GM19099 (cell line): ENCODE measurements around the gene EGFR.

Source experiments
- POLR2A ChIP-seq: IDR thresholded peaks from 3 replicates; pipeline ENCODE4 v1.6.1; 2011; ENCODE audit warnings: low read depth; ENCODE audit not compliant: insufficient read length; ENCODE audit errors: extremely low read depth

Gene EGFR

DNA sequence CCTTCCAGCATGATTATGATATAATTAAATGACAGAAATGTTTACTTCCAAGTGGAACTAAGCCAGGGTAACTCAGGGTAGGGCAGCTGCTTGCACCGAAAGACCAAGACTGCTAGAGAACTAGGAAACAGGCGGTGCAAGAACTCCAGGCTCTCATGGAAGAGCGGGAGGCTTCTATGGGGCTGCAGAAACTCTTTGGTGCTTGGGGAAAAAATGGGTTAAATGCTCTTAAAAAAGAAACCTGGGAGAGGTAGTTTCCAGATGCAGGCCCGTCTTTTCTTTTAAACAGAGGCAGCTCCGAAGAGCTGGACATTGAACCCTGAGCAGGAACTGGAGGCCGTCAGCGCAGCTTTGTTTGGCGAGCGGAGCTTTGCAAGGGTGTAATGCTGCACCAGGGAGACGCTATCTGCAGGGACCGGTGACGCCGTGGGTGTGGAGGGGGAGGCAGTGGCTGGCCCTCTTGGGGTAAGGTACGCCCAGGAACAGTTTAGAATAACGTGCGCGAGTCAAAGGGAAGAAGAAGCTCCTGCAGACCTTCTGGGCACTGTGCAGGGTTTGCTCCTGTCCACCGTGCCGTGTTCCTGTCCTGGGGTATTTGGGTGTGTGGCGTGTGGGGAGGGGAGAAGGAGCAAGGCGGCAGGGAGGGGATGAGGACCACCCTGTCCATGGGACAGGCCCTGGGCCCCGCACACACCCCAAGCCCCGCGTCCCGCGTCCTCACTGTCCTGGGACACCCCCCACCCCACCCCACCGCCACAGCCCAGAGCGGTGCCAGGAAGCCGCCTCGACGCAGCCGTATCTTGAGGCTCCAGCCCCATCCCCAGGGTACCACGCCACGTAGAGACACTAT is 59.0 kb downstream of the EGFR start:
- no peak for TF ChIP-seq POLR2A

DNA sequence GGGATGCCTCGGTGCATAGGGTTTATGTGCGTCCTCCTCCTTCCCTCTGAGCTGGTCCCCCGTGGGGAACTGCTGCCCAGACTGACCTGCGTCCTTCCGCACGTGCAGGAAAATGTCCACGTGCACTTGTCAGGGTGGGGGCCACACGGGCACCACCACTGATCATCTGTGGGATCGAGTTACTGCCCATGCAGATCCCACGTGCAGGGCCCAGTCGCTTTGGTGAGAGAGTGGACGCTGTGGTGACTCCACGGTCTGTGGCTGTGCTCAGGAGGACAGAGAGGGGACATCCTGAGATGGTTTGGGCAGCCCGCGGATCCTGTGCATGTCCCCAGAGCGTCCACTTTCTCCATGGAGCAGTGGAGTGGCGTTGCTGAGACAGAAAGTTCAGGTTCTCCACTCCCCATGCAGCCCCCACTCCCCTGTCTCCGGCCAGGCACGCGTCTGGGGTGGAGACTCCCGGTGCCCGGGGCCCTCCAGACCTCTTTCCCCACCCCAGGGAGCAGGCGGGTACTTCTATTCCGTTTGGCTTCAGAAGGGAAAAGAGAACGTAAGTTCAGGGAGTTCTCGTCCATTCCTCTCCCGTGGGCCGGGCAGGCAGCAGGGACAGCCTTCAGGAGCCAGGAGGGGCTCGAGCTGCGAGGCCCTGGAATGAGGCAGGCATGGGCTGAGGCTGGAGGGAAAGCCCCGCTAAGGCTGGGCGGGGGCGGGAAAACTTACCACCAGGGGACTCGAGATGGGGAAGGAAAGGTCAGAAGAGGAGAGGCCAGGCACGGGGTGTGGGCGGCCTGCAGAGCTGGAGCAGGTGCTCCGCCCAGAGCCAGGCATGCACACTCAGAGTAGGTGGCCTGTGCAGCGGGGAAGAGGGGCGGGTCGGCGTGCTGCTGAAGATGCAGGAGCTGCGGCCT is 59.9 kb downstream of the EGFR start:
- no peak for TF ChIP-seq POLR2A

DNA sequence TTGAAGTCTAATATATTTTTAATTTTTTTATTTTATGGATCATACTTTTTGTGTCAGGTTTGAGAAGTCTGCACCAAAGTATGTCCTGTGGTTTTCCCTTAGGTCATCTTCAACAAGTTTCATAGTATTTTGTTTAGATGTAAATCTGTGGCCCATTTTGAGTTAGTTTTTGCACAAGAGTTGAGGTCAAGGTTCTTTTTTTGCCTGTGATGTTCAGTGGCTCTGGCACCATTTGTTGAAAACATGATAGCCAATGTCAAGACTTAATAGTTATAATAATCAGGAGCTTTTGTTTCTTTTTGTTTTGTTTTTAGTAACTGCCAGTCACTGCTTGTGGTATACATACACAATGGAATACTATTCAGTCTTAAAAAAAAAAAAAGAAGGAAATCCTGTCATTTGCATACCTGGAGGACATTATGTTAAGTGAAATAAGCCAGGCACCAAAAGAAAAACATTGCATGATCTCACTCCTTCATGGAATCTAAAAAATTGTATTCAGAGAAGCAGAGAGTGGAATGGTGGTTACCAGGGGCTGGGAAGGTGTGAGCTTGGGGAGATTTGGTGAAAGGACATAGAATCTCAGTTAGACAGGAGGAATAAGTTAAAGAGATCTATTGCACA is 61.3 kb downstream of the EGFR start:
- TF ChIP-seq POLR2A, result no peak

DNA sequence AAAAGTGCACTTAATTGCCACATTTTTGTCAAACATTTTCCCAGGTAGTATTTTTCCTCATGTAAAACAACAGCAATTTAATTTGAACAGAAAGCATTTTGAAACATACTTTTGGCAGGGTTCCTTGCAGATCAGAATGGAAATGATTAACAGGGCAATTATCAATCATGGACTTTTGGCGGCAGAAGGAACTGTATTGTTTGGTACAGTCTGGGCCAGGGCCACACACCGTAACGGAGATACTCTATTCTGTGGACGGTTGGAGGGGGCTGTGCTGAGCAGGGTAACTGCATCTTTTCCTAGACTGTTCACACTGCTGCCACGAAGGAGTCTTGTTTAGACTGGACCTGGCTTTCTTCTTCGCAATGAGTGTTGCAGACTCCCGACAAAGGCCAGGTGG is 62.3 kb downstream of the EGFR start:
- TF ChIP-seq POLR2A, result no peak

DNA sequence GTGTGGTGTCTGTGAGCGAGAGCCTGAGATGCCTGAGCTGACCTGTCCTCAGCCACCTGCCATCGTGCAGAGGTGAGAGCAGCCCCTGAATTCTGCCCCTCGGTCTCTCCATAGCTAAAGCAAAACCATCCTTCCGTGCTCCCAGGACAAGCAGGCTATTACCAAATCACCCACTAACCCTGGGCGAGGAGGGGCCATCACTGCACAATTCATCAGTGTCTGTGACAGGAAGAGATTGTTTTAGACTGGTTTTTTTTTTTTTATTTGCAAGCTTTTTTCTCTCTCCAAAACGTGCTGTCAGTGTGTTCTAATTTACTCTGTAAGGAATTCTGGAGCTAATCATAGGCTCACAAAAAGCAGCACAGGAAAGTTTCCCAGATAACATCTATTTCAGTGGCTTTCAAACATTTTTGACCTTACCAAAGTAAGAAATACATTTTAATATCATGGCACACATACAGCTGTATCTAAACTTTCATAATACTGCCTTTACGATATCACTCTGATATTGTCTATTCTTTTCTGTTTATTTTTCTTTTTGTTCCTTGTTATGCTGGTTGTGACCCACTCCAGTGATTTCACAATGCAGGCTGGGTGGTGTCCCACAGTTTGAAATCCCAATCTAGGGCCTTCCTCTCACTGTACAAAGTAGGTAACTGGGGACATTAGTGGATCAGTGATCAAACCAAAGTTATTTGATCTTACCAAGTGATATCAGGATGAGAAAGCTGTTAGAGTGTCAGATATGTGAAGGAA is 62.8 kb downstream of the EGFR start:
- no peak for TF ChIP-seq POLR2A

DNA sequence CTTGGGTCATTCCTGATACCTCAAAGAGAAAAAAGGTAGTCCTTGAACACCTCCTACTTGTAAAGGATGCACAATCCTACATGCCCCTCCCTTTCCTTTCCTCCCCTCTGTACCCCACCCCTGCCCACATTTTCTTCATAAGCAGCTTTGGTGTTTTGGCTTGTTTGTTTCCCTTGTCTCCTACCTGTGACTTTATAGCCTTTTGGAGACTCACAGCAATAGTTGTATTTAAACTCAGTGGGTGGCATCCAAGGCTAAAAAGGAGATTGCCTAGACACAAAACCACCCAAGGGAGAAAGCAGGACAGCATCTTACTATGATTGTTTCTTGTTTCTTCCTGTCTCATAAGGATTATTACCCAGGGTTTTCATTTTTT is 63.4 kb downstream of the EGFR start:
- TF ChIP-seq POLR2A, result no peak

DNA sequence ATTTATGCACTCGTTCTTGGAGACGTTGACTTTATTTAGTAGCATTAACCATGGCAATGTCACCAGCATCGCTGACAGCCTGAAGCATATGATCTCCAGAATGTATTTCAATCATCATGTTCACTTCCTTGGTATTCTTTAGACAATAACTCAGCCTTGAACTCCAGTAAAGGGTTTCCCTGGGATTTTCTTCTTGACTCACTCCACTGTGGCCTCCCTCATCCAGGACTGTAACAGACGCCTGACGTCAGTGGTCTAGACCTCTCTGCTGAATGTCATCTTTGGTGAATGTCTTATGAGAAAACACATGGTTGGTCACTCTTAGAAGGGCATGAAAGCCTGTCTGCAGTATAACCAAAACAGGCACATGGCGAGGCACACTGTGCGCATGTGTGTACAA is 64.4 kb downstream of the EGFR start:
- TF ChIP-seq POLR2A, result no peak

DNA sequence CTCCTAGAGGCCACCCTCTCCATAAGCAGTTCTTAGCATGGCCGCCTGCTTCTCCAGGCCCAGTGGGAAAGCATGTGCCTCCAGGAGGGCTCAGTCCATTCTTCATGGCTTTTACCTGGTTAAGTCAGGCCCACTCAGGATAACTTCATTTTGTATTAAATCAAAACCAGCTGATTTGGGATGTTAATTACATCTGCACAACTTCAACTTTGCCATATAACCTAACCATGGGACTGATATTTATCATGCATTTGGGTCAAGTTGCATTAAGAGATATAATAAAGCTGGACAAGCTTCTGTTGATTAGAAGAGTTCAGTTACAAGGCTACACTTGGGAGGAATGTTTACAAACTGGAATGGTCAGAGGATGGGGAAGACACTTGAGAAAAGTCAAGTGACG is 65.5 kb downstream of the EGFR start:
- TF ChIP-seq POLR2A, result no peak

DNA sequence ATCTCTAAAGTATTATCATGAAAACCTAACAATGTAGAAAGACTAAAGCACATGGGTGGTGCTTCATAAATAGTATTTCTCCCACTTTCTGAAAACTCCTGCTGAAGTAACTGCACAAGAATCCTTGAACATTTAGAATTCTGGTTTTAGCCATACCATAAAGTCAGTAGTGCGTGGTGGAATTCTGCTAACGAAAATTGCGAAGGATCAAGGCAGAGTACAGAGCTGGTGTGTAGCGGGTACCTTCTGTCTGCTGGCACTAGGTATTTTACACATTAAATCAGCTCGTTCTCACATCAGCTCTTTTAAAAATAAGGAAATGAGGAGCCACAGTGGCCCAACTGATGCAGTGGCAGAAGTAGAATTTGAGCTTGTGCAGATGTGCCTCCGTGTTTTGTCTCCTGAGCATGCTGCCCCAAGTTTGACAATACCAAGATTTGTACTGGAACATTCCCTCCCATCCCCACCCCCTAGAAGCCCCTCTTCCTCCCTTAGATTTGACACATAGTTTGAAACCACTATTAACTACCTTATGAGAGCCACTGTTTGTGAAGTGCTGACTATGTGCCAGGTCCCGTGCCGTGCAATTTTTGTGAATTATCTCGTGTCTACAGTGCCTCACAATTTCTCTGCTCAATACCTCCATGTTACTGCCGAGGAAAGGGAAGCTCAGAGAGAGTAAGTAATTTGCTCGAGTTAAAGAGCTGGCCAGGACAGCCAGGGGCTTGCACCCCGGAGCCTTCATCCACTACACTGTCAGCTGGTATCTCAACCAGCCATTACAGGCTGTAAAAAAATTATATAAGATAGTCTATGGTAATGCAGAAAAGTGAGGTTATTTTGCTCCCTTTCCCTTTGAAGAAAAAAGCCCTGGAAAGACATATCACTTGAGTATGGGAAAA is 66.9 kb downstream of the EGFR start:
- no peak for TF ChIP-seq POLR2A

DNA sequence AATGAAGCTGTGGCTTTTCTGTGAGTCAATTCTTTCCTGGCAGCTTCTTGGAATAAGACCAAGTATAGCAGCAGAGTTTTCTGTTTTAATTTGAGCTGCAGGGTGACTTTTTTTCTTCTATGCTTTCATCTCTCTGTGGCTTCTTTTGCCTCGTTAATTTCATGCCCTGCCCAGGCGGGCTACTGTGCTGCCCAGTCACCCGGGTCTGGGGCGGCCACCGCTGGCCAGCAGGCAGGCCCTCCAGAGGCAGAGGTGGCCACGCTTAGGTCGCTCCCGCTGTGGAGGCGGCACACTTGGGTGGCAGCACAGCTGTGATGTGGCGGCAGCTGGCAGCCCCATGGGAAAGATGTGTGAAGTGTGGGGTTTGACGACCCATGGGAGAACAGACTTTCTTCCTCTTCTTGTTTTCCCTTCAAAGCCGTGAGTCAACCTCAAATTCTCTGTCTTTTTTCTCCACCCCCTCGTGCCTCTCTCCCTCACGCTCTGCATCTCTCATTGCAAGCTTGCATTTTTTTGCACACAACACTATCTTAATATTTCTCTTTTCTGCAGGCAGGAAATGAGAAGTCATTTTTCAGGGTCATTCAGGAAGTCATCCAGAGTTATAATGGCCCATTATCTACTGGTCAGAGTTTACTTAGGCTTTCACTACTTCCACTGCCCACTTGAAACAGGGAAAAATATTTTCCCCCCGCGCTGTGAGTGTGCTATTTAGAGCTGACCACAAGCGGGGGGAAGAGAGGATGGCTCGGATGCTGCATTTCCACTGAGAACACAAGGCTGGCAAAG is 67.8 kb downstream of the EGFR start:
- no peak for TF ChIP-seq POLR2A

DNA sequence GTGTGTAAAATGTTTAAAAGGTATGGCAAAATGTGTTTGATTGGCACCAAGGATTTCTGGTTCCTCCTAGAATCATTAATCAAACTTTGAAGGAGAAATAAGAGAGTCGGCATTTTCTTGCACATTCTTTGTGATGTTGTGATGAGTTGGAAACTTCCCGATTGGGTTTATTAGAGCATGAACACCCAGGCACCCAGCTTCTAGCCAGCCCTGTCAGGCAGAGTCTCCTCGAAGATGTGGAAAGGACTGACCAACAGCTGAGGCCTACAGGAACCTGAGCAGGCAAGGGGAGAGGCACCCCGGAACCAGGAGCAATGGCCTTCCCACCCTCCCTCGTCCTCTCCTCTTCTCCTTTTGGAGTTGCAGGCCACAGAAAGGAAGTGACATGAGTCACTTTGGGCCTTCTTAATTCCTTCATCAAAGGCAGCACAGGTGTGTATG is 68.7 kb downstream of the EGFR start:
- no peak for TF ChIP-seq POLR2A

DNA sequence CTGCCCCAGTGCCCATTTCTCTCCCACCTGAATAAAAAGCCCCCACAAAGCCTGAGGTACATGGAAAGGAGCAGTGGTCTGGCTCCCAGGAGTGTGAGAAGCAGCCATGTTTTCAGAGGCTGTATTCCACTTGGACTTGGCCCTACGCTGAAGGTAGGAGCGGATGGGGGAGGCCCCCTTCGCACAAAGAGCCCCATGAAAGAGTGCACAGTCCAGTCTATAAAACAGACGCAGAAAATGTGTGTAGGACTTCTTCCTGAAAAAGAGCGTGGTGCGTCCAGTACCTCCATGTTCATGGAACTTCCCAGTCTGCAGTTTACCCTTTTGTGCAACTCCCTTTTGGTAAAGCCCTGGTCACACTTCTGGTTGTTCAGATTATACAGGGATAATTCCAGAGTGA is 69.3 kb downstream of the EGFR start:
- TF ChIP-seq POLR2A, result no peak

DNA sequence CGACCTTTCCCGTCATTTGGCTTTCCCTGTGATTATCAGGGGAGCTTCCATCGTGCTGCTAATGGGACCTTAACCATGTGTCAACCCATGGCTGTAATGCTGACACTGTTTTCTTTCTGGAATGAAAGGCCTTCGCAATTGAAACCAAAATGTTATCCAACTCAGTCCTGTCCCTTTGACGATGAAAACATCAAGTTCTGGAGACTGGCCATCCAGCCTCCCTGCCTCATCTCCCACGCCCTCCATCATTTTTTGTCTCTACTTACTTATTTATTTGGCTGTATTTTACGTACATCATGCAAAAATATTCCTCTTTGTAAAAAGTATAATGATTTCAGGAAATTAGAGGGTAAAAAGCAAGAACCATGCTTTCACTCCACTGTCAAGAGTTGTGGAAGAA is 69.8 kb downstream of the EGFR start:
- no peak for TF ChIP-seq POLR2A
